Activated naive CD4-positive, alpha-beta T cell treated with anti-CD3 and anti-CD28 coated beads for 36 hours (primary cell): ENCODE results near the gene THRB. TPM values are rescaled to one million over a fixed set of nuclear protein-coding genes. Genes with fewer than 3 reads are reported as not detected.

Experiments used
- CTCF ChIA-PET: fragments of 350-600 bp; sonication (Branson Sonifier 250); formaldehyde crosslinking; loops from one replicate; lab custom pipeline; 2021; ENCODE audit warnings: antibody characterized with exemption; lab: Charles Lee
- DNase-seq: peaks from one replicate; pipeline ENCODE4 v3.0.0-alpha.2; 2020
- H3K27ac Mint-ChIP-seq: one replicate; pipeline ENCODE4 v1.8.0; 2021; ENCODE audit warnings: mild to moderate bottlenecking, mixed read lengths
- H3K27me3 Mint-ChIP-seq: one replicate; pipeline ENCODE4 v1.8.0; 2021; ENCODE audit warnings: low read depth, mixed read lengths
- H3K36me3 Mint-ChIP-seq: one replicate; pipeline ENCODE4 v1.8.0; 2021; ENCODE audit warnings: low read depth, mixed read lengths
- H3K4me1 Mint-ChIP-seq: one replicate; pipeline ENCODE4 v1.8.0; 2021; ENCODE audit warnings: low read depth, mixed read lengths
- H3K4me3 Mint-ChIP-seq: one replicate; pipeline ENCODE4 v1.8.0; 2021; ENCODE audit warnings: mild to moderate bottlenecking, moderate library complexity, mixed read lengths
- H3K9me3 Mint-ChIP-seq: one replicate; pipeline ENCODE4 v1.8.0; 2021; ENCODE audit warnings: mixed read lengths
- intact Hi-C: fragments of 100-400 bp; cut with micrococcal nuclease; formaldehyde crosslinking; loops from one replicate; pipeline ENCODE4 v1.15.1; 2023
- total RNA-seq, 2 experiments: library from RNA; stranded (reverse); gene quantifications; one replicate each; pipeline ENCODE4 v1.2.3, GENCODE V29; 2021

Gene THRB
- total RNA-seq, 2 experiments from 2014 or later = not detected

GRCh38 chr3:24164967-24165602 is 329.6 kb downstream of the THRB start:
- H3K27ac Mint-ChIP-seq = no peak overlapping the region
- no peaks in the 10 kb centered on the region for H3K4me1 Mint-ChIP-seq
- no peak for DNase-seq
- intact Hi-C loops = no loop called here
- H3K36me3 Mint-ChIP-seq = no peaks in the 10 kb centered on the region
- no peak overlapping the region for H3K4me3 Mint-ChIP-seq
- CTCF ChIA-PET = interaction anchor here (1.0 to 1.9 kb wide), 3 partner anchors 9 to 165 kb away, joined by 3 to 4 read pairs (median 4); no protein-coding TSS in a partner anchor
- H3K9me3 Mint-ChIP-seq = no peaks in the 10 kb centered on the region
- peaks cover 7% of the 10 kb centered on the region for H3K27me3 Mint-ChIP-seq

- H3K9me3 Mint-ChIP-seq = no peaks in the 10 kb centered on the region
- no peak for DNase-seq
- H3K4me3 Mint-ChIP-seq = no peak overlapping the region
- H3K36me3 Mint-ChIP-seq = no peaks in the 10 kb centered on the region
- peaks cover 12% of the 10 kb centered on the region for H3K27me3 Mint-ChIP-seq
- intact Hi-C loops = no loop called here
- H3K4me1 Mint-ChIP-seq = peaks cover 3% of the 10 kb centered on the region
- CTCF ChIA-PET = no interaction called here
- no peak overlapping the region for H3K27ac Mint-ChIP-seq
Measured at GRCh38 chr3:24162929-24163328, 331.7 kb downstream of the THRB start.

GRCh38 chr3:24161841-24162240 is 332.8 kb downstream of the THRB start:
- H3K36me3 Mint-ChIP-seq = no peaks in the 10 kb centered on the region
- peaks cover 5% of the 10 kb centered on the region for H3K4me1 Mint-ChIP-seq
- CTCF ChIA-PET = interaction anchor here (0.6 kb wide), 1 partner anchor 428 kb away, joined by 3 read pairs; no protein-coding TSS in a partner anchor
- no peaks in the 10 kb centered on the region for H3K9me3 Mint-ChIP-seq
- H3K27me3 Mint-ChIP-seq = peaks cover 12% of the 10 kb centered on the region
- H3K4me3 Mint-ChIP-seq = no peak overlapping the region
- no peak for DNase-seq
- intact Hi-C loops = no loop called here
- H3K27ac Mint-ChIP-seq = no peak overlapping the region

- intact Hi-C loops = no loop called here
- Mint-ChIP-seq H3K27ac (no peak overlapping the region), H3K4me1 (peaks cover 12% of the 10 kb centered on the region), H3K27me3 (peaks cover 12% of the 10 kb centered on the region), H3K36me3 (no peaks in the 10 kb centered on the region), H3K9me3 (no peaks in the 10 kb centered on the region), H3K4me3 (no peak overlapping the region)
- DNase-seq = no peak
- CTCF ChIA-PET = no interaction called here
Measured at GRCh38 chr3:24160424-24161095, 334.1 kb downstream of the THRB start.

- intact Hi-C loops = loop anchor here (1.0 to 10.0 kb wide), 5 partner anchors 113 to 1626 kb away; partner anchors contain the start of genes NGLY1, NKIRAS1, RPL15 and TOP2B
- Mint-ChIP-seq H3K9me3 (no peaks in the 10 kb centered on the region), H3K27ac (peak overlapping the region; percentile 28), H3K4me1 (peaks cover 27% of the 10 kb centered on the region), H3K4me3 (no peak overlapping the region), H3K27me3 (peaks cover 12% of the 10 kb centered on the region), H3K36me3 (no peaks in the 10 kb centered on the region)
- CTCF ChIA-PET = interaction anchor here (1.2 kb wide), 1 partner anchor 27 kb away, joined by 4 read pairs; no protein-coding TSS in a partner anchor
- peak; percentile 33 for DNase-seq
Measured at GRCh38 chr3:24158761-24159454, 335.7 kb downstream of the THRB start.

- Mint-ChIP-seq H3K27me3 (peaks cover 12% of the 10 kb centered on the region), H3K36me3 (no peaks in the 10 kb centered on the region), H3K4me3 (no peak overlapping the region), H3K9me3 (no peaks in the 10 kb centered on the region), H3K4me1 (peaks cover 33% of the 10 kb centered on the region), H3K27ac (no peak overlapping the region)
- intact Hi-C loops = loop anchor here (10.0 kb wide), 4 partner anchors 242 to 1628 kb away; partner anchors contain the start of genes NGLY1, NKIRAS1, RPL15 and TOP2B
- no peak for DNase-seq
- CTCF ChIA-PET = no interaction called here
Measured at GRCh38 chr3:24157106-24157505, 337.5 kb downstream of the THRB start.

GRCh38 chr3:24156466-24156865 is 338.2 kb downstream of the THRB start:
- no peaks in the 10 kb centered on the region for H3K36me3 Mint-ChIP-seq
- H3K27ac Mint-ChIP-seq = no peak overlapping the region
- peaks cover 12% of the 10 kb centered on the region for H3K27me3 Mint-ChIP-seq
- no peak overlapping the region for H3K4me3 Mint-ChIP-seq
- no peaks in the 10 kb centered on the region for H3K9me3 Mint-ChIP-seq
- intact Hi-C loops = loop anchor here (10.0 kb wide), 4 partner anchors 242 to 1628 kb away; partner anchors contain the start of genes NGLY1, NKIRAS1, RPL15 and TOP2B
- DNase-seq = peak; percentile 33
- CTCF ChIA-PET = interaction anchor here (1.5 kb wide), 1 partner anchor 9 kb away, joined by 4 read pairs; no protein-coding TSS in a partner anchor
- H3K4me1 Mint-ChIP-seq = peaks cover 33% of the 10 kb centered on the region

- intact Hi-C loops = loop anchor here (2.0 to 10.0 kb wide), 5 partner anchors 240 to 1630 kb away; partner anchors contain the start of genes NGLY1, NKIRAS1, RPL15 and TOP2B
Measured at GRCh38 chr3:24155276-24155675, 339.4 kb downstream of the THRB start.

GRCh38 chr3:24154781-24155180 is 339.9 kb downstream of the THRB start:
- intact Hi-C loops = loop anchor here (1.0 to 10.0 kb wide), 13 partner anchors 53 to 1630 kb away; partner anchors contain the start of genes NGLY1, NKIRAS1, RPL15 and TOP2B
- CTCF ChIA-PET = no interaction called here
- H3K27ac Mint-ChIP-seq = peak overlapping the region; percentile 4

More at GRCh38 chr3:24155276-24155675, 339.4 kb downstream of the THRB start:
- Mint-ChIP-seq H3K36me3 (no peaks in the 10 kb centered on the region), H3K4me3 (no peak overlapping the region), H3K27me3 (peaks cover 9% of the 10 kb centered on the region), H3K4me1 (peaks cover 33% of the 10 kb centered on the region), H3K27ac (peak overlapping the region; percentile 4), H3K9me3 (no peaks in the 10 kb centered on the region)
- no peak for DNase-seq
- CTCF ChIA-PET = interaction anchor here (1.5 kb wide), 1 partner anchor 10 kb away, joined by 4 read pairs; no protein-coding TSS in a partner anchor

GRCh38 chr3:24154013-24154695 is 340.5 kb downstream of the THRB start:
- Mint-ChIP-seq H3K4me1 (peaks cover 33% of the 10 kb centered on the region), H3K4me3 (no peak overlapping the region), H3K36me3 (no peaks in the 10 kb centered on the region), H3K9me3 (no peaks in the 10 kb centered on the region), H3K27me3 (peaks cover 5% of the 10 kb centered on the region), H3K27ac (peak overlapping the region; percentile 4)
- CTCF ChIA-PET = interaction anchor here (1.3 kb wide), 1 partner anchor 154 kb away, joined by 4 read pairs; no protein-coding TSS in a partner anchor
- intact Hi-C loops = loop anchor here (1.0 to 10.0 kb wide), 13 partner anchors 53 to 1631 kb away; partner anchors contain the start of genes NGLY1, NKIRAS1, RPL15 and TOP2B
- no peak for DNase-seq

More at GRCh38 chr3:24154781-24155180, 339.9 kb downstream of the THRB start:
- no peaks in the 10 kb centered on the region for H3K9me3 Mint-ChIP-seq
- DNase-seq = no peak
- H3K4me1 Mint-ChIP-seq = peaks cover 33% of the 10 kb centered on the region
- H3K36me3 Mint-ChIP-seq = no peaks in the 10 kb centered on the region
- peaks cover 5% of the 10 kb centered on the region for H3K27me3 Mint-ChIP-seq
- no peak overlapping the region for H3K4me3 Mint-ChIP-seq

- Mint-ChIP-seq H3K27ac (no peak overlapping the region), H3K36me3 (no peaks in the 10 kb centered on the region), H3K9me3 (no peaks in the 10 kb centered on the region), H3K4me3 (no peak overlapping the region), H3K4me1 (peaks cover 26% of the 10 kb centered on the region), H3K27me3 (peaks cover 2% of the 10 kb centered on the region)
- intact Hi-C loops = loop anchor here (5.0 to 10.0 kb wide), 5 partner anchors 237 to 1633 kb away; partner anchors contain the start of genes NGLY1, NKIRAS1, RPL15 and TOP2B
- no peak for DNase-seq
- CTCF ChIA-PET = interaction anchor here (0.7 kb wide), 1 partner anchor 146 kb away, joined by 4 read pairs; no protein-coding TSS in a partner anchor
Measured at GRCh38 chr3:24151594-24151993, 343.1 kb downstream of the THRB start.
